ENCODE data around the gene ACOXL. TPM values are rescaled to one million over a fixed set of nuclear protein-coding genes. Genes with fewer than 3 reads are reported as not detected.
A peak's percentile ranks its signal among the peaks of the same experiment; 100 is the strongest.
"Not testable (repeated sequence)": the region's sequence is repeated elsewhere in the genome, so short reads cannot be mapped to it uniquely, and the experiment has no call there.

The ACOXL gene
- total RNA-seq: not detected
- total RNA-seq (2013): 0.14 TPM

DNA sequence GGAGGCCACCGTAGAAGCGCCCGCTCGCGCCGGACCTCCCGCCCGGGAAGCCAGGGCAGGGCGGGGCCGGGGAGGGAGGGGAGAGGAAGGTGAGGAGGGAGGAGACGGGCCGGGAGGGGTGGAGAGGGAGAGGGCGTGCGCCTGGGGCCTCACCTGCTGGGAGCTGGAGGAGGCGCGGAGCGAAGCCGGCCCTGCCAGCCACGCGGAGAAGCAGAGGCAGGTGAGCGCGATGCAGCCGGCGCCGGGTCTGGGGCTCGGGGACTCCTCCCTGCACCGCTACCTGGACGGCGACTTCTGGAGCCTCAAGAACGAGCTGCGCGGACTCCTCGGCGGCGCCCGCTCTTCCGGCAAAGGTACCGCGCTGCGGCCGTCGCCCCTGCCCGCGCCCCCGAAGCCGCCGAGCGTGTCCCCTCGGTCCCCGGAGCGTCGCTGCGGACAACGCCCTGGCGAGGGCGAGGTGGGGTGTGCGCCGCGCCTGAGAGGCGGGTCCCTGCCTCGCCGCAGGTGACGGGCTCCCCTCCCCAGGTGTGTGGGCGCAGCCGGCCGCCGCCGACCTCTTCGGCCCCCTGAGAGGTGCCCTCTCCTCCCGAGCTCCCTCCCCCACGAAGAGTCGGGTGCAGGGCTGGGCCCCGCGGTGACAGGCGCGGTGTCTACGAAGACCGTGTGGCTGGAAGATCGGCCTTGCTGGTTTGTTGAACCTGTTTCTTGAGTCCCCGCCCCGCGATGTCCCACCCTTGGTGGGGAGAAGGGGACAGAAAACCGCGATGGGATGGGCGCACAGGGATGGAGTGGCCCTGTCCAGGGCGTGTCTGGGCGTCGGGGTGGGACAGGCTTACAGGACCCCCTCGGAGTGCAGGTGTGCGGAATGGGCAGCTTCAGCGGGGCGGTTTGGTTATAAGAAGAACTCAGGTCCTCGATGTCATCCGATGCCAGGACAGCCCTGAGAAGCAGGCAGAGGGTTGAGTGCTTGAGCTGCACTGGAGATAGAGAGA is at the start of gene ACOXL:
Gene ACOXL (plus strand): TSS at position 152 of the 992 bp plus-strand sequence. CDS start 35,817 bp downstream, outside the sequence.
- Histone ChIP-seq H3K27me3 (ENCODE audit: control insufficient read depth, insufficient read depth, low read length) (peaks cover 25% of the 10 kb centered on the region), H3K4me3 (ENCODE audit: low read length) (no peak within 1 kb of the TSS), H3K4me1 (ENCODE audit: control insufficient read depth, insufficient read depth, low read length) (peaks cover 13% of the 10 kb centered on the region), H3K9me3 (ENCODE audit: control insufficient read depth, insufficient read depth, low read length) (no peaks in the 10 kb centered on the region), H3K27ac (ENCODE audit: low read length) (no peak within 1 kb of the TSS), H3K36me3 (ENCODE audit: control insufficient read depth, insufficient read depth, low read length) (no peaks in the 10 kb centered on the region)
- TF ChIP-seq, protein P1, sequence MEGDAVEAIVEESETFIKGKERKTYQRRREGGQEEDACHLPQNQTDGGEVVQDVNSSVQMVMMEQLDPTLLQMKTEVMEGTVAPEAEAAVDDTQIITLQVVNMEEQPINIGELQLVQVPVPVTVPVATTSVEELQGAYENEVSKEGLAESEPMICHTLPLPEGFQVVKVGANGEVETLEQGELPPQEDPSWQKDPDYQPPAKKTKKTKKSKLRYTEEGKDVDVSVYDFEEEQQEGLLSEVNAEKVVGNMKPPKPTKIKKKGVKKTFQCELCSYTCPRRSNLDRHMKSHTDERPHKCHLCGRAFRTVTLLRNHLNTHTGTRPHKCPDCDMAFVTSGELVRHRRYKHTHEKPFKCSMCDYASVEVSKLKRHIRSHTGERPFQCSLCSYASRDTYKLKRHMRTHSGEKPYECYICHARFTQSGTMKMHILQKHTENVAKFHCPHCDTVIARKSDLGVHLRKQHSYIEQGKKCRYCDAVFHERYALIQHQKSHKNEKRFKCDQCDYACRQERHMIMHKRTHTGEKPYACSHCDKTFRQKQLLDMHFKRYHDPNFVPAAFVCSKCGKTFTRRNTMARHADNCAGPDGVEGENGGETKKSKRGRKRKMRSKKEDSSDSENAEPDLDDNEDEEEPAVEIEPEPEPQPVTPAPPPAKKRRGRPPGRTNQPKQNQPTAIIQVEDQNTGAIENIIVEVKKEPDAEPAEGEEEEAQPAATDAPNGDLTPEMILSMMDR (IDR thresholded peaks at IDR 0.05): no peak
- no peaks in the 10 kb centered on the region for H3K36me3 Mint-ChIP-seq
- H3K9me3 Mint-ChIP-seq: no peaks in the 10 kb centered on the region
- no peak within 1 kb of the TSS for H3K27ac Mint-ChIP-seq
- peaks cover 68 to 70% of the 10 kb centered on the region in 2 donors for H3K27me3 Mint-ChIP-seq (ENCODE audit: low read depth in 2 of 2)
- WGBS (ENCODE audit: insufficient coverage): 3% methylated on average over 94 of the region's 94 CpGs
- intact Hi-C loops (cut with micrococcal nuclease): no loop called here
- peak; percentile 11 to 57 (median 26) for ATAC-seq
- H3K4me3 Mint-ChIP-seq: peak within 1 kb of the TSS; percentile 77
- peaks cover 4 to 12% of the 10 kb centered on the region in 2 donors for H3K4me1 Mint-ChIP-seq
- DNase-seq: peak in 1 of 2 donors; percentile 28

DNA sequence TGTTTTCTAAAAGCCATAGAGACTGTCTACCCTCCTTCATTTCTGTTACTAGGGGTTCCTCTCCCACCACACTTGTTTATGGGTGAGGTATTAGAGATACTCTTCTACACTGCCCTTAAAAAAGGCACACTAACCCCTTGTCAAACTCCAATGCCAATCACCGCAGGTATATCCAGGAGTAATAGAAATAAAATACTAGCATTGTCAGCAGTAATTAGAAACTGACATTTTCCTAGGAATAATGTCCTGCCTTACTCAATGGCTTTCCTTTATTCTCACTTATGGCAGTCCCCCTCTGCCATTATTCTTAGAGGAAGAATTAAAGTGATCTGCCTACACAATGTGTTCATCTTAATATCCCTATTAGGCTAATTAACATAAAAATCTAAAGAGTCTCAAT is 49.5 kb upstream of the ACOXL start:
- H3K9me3 ChIP-seq (ENCODE audit: control insufficient read depth, insufficient read depth, low read length): peaks cover 8% of the 10 kb centered on the region
- no peaks in the 10 kb centered on the region for H3K9me3 Mint-ChIP-seq
- H3K27ac ChIP-seq (ENCODE audit: low read length): no peak overlapping the region
- intact Hi-C loops (cut with micrococcal nuclease): no loop called here
- DNase-seq (no peak), ATAC-seq (no peak)
- peaks cover 30 to 45% of the 10 kb centered on the region in 2 donors for H3K27me3 Mint-ChIP-seq (ENCODE audit: low read depth in 2 of 2)
- TF ChIP-seq, protein P1 (IDR thresholded peaks at IDR 0.05): no peak
- H3K36me3 ChIP-seq (ENCODE audit: control insufficient read depth, insufficient read depth, low read length): no peaks in the 10 kb centered on the region
- 100% methylated on average over 1 of the region's 1 CpG for WGBS (ENCODE audit: insufficient coverage)
- H3K27ac Mint-ChIP-seq: no peak overlapping the region
- H3K4me1 ChIP-seq (ENCODE audit: control insufficient read depth, insufficient read depth, low read length): peaks cover 6% of the 10 kb centered on the region
- H3K36me3 Mint-ChIP-seq: no peaks in the 10 kb centered on the region
- H3K4me1 Mint-ChIP-seq: peaks cover 13 to 14% of the 10 kb centered on the region in 2 donors
- H3K4me3 Mint-ChIP-seq: no peak overlapping the region
- no peak overlapping the region for H3K4me3 ChIP-seq (ENCODE audit: low read length)
- no peaks in the 10 kb centered on the region for H3K27me3 ChIP-seq (ENCODE audit: control insufficient read depth, insufficient read depth, low read length)

DNA sequence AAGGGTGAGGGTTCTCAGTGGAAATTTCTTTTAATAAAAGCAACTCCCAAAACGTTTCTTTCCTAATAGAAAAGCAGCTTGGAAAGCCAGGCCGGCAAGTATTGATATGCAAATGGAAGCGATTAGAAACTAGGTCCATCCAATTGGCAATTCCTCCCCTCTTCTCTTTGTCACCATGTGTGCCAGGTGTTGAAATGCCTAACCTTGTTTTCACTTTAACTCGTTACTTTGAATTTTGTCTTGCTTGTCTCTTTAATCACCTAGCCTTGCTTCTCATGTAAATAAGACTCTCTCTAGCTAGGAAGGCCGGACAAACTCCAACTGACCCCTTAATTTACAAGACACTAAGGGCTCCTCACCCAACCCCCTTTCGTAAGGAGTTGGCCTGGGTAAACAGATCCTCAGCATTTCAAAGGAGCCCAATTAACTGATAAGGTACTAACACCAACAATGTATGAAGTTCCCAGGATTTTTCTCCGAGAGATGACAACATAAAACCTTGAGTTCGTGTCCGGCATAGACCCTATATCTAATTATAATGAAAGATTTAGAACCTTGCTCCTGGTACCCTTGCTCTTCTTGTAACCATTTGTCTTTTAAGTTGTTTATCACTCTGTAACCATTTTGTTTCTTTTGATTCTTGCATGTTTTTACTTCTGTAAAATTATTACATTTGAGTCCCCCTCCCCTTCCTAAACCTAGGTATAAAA is 44.4 kb upstream of the ACOXL start:
- H3K27me3 Mint-ChIP-seq (ENCODE audit: low read depth in 2 of 2): peaks cover 35 to 58% of the 10 kb centered on the region in 2 donors

DNA sequence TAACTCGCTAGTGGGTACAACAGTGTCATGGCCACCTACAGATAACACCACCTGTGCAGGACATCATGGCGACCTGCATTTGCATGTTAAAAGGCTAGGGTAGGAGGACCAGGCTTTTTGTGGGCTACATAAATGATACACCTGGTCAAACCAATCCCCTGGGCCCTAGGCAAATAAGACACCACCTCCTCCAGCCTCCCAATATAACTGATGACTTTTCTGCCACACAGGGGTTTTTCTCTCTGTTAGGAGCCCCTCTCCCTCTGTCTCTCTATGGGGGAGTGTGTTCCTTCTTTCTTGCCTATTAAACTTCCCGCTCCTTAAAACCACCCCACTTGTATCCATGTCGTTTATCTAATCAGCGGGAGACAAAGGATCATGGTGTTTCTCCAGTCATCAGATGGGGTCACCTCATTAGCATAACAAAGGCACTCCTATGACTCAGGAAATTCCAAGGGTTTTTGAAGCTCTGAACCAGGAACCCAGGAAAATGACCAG is 43.7 kb upstream of the ACOXL start:
- Mint-ChIP-seq H3K27me3 (ENCODE audit: low read depth in 2 of 2) (peaks cover 33 to 58% of the 10 kb centered on the region in 2 donors), H3K9me3 (no peaks in the 10 kb centered on the region), H3K27ac (no peak overlapping the region), H3K4me1 (peaks cover 0 to 5% of the 10 kb centered on the region in 2 donors), H3K36me3 (no peaks in the 10 kb centered on the region), H3K4me3 (no peak overlapping the region)
- TF ChIP-seq, protein P1 (IDR thresholded peaks at IDR 0.05): no peak
- Histone ChIP-seq H3K27me3 (ENCODE audit: control insufficient read depth, insufficient read depth, low read length) (no peaks in the 10 kb centered on the region), H3K4me3 (ENCODE audit: low read length) (no peak overlapping the region), H3K27ac (ENCODE audit: low read length) (no peak overlapping the region), H3K36me3 (ENCODE audit: control insufficient read depth, insufficient read depth, low read length) (no peaks in the 10 kb centered on the region), H3K4me1 (ENCODE audit: control insufficient read depth, insufficient read depth, low read length) (no peaks in the 10 kb centered on the region), H3K9me3 (ENCODE audit: control insufficient read depth, insufficient read depth, low read length) (peaks cover 8% of the 10 kb centered on the region)
- ATAC-seq (no peak), DNase-seq (no peak)
- 81% methylated on average over 5 of the region's 5 CpGs for WGBS (ENCODE audit: insufficient coverage)
- intact Hi-C loops (cut with micrococcal nuclease): no loop called here

More for the DNA sequence above, 44.4 kb upstream of the ACOXL start:
- H3K9me3 Mint-ChIP-seq; H3K27ac Mint-ChIP-seq; ATAC-seq; DNase-seq; H3K4me1 Mint-ChIP-seq; H3K4me1 ChIP-seq (ENCODE audit: control insufficient read depth, insufficient read depth, low read length); H3K27ac ChIP-seq (ENCODE audit: low read length); intact Hi-C loops (cut with micrococcal nuclease); H3K27me3 ChIP-seq (ENCODE audit: control insufficient read depth, insufficient read depth, low read length); H3K4me3 ChIP-seq (ENCODE audit: low read length); H3K4me3 Mint-ChIP-seq; H3K36me3 Mint-ChIP-seq; H3K9me3 ChIP-seq (ENCODE audit: control insufficient read depth, insufficient read depth, low read length); H3K36me3 ChIP-seq (ENCODE audit: control insufficient read depth, insufficient read depth, low read length): not testable (repeated sequence)
- WGBS (ENCODE audit: insufficient coverage): 83% methylated on average over 9 of the region's 9 CpGs

Data from natural killer cell (primary cell).